ENCODE measurements around the gene SLC41A3.

The SLC41A3 gene

DNA sequence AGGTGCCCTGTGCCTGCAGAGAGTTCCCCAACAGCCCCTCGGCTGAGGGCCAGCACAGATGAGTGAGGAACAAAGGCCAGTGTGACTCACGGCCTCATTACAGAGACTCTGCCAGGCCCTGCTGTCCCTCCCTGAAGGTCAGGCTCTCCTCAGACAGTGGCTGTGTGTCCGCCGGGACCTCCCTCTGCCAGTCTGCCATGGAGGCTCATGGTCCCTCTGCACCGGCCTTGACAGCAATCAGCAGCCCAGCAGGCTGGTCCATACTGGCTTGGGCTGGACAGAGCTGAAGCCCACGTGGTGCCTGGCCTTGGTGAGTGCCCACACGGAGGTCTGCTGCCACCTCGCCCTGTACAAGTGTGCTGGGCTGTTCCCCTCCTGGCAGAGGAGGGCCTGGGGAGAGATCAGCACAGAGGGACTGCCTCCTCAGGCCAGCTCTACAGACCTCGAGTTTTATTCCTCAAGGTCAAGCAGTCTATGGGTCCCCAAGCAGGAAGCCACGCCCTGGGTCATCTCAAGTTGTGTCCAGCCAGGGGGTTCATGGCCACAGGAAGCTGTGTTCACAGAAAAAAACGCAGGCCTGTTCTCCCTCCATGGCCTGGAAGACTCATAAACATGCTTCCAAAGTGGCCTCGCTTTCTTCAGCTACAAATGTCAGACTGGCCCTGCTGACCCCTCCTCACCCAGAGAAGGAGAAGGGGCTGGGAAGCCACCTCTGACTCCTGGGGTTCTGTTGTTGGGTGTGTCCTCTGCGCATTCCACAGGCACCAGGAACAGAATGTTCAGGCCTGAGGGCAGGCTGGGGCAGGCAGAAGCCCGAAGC is 27.0 kb downstream of the SLC41A3 start:
- Histone ChIP-seq H3K4me3 (ENCODE audit: low read depth, low read length) (no peak overlapping the region), H3K9me3 (no peaks in the 10 kb centered on the region), H3K4me1 (no peaks in the 10 kb centered on the region), H3K27me3 (no peaks in the 10 kb centered on the region), H3K36me3 (no peaks in the 10 kb centered on the region)
- TF ChIP-seq, protein P1, sequence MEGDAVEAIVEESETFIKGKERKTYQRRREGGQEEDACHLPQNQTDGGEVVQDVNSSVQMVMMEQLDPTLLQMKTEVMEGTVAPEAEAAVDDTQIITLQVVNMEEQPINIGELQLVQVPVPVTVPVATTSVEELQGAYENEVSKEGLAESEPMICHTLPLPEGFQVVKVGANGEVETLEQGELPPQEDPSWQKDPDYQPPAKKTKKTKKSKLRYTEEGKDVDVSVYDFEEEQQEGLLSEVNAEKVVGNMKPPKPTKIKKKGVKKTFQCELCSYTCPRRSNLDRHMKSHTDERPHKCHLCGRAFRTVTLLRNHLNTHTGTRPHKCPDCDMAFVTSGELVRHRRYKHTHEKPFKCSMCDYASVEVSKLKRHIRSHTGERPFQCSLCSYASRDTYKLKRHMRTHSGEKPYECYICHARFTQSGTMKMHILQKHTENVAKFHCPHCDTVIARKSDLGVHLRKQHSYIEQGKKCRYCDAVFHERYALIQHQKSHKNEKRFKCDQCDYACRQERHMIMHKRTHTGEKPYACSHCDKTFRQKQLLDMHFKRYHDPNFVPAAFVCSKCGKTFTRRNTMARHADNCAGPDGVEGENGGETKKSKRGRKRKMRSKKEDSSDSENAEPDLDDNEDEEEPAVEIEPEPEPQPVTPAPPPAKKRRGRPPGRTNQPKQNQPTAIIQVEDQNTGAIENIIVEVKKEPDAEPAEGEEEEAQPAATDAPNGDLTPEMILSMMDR (IDR thresholded peaks at IDR 0.05; ENCODE audit: low read depth, low read length) = no peak
- DNase-seq = no peak

DNA sequence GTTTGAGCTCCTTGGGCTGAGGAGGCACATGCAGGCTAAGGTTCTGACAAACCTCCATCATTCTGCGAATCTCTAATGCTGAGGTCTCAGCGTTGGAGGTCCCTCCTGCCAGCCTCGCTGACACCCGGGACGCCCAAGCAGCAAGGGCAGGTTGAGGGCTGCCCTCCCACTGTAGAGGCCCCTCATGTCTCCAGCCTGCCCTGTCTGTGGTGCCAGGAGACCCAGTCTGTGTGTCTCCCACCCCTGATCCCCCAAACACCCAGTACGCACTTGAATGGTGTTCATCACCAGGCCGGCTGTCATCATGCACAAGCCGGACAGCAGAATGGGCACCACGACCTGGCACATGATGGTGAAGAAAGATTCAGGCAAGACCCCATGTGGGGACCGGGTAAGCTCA is 27.8 kb downstream of the SLC41A3 start:
- no peaks in the 10 kb centered on the region for H3K9me3 ChIP-seq
- H3K27me3 ChIP-seq = no peaks in the 10 kb centered on the region
- no peak overlapping the region for H3K4me3 ChIP-seq (ENCODE audit: low read depth, low read length)
- TF ChIP-seq, protein P1 (IDR thresholded peaks at IDR 0.05; ENCODE audit: low read depth, low read length) = no peak
- no peaks in the 10 kb centered on the region for H3K36me3 ChIP-seq
- no peaks in the 10 kb centered on the region for H3K4me1 ChIP-seq
- no peak for DNase-seq

DNA sequence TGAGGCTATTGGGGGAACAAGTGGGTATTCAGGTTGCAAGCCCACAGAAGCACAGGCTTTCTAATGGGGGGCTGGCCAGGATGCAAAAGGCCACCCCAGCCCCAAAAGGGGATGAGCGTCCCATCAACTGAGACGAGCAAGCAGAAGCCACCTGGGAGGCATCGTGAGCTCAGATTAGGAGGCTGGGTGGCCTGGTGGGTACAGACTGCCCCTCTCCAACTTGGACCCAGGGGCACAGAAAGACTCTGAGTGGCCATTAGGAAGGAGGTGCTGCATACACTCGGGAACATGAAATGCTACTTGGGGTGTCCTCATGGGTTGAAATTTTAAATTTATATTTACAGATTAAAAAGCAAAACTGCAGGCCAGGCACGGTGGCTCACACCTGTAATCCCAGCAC is 29.1 kb downstream of the SLC41A3 start:
- TF ChIP-seq, protein P1 (IDR thresholded peaks at IDR 0.05; ENCODE audit: low read depth, low read length) = no peak
- no peaks in the 10 kb centered on the region for H3K27me3 ChIP-seq
- H3K9me3 ChIP-seq = no peaks in the 10 kb centered on the region
- H3K4me1 ChIP-seq = no peaks in the 10 kb centered on the region
- no peaks in the 10 kb centered on the region for H3K36me3 ChIP-seq
- H3K4me3 ChIP-seq (ENCODE audit: low read depth, low read length) = no peak overlapping the region
- no peak for DNase-seq

DNA sequence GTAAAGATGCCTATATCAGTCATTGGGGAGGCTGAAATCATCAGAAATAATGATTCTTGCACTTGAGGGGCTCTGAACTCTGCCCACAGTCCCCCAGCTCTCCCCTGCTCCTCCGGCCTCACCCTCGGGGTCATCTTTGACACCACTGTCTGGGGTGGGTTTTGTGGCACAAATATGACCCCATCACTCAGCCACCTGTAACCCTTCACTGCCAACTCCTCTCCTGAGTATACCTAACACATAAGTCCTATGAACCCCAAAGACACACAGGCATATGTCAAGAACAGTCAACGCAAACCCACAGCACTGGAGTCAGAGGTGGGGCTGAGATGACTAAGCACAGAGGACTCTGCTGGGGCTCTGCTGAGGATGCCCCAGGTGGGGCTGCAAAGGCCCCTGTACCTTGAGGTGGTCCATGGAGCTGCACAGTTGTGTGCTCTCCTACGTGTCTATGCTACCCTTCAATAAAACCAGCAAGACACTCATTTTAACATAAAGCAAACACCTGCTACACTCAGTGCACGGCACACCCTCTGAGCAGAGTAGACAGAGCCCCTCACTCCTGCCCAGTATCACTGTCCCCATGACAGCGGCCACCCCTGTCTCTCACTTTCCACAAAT is 29.9 kb downstream of the SLC41A3 start:
- no peaks in the 10 kb centered on the region for H3K36me3 ChIP-seq

DNA sequence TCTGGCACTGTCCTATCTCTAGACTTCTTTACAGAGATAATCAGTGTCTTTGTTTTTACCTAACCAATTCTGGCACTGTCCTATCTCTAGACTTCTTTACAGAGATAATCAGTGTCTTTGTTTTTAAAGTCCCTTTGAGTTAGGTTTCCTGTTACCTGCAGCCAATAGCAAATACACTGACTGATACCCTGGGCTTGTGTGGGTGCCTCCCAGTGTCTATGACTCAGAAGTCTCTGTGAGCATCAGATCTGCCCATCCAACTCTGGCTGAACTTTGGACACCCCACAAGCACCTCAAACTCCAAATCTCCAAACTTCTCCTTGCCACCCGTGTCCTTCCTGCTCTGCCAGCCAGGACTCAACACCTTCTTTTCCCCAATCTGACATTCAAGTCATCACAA is 30.4 kb downstream of the SLC41A3 start:
- H3K27me3 ChIP-seq = no peaks in the 10 kb centered on the region
- no peak overlapping the region for H3K4me3 ChIP-seq (ENCODE audit: low read depth, low read length)
- H3K9me3 ChIP-seq = no peaks in the 10 kb centered on the region
- no peaks in the 10 kb centered on the region for H3K36me3 ChIP-seq
- DNase-seq = no peak
- TF ChIP-seq, protein P1 (IDR thresholded peaks at IDR 0.05; ENCODE audit: low read depth, low read length) = no peak
- no peaks in the 10 kb centered on the region for H3K4me1 ChIP-seq

More for the DNA sequence above, 29.9 kb downstream of the SLC41A3 start:
- TF ChIP-seq, protein P1 (IDR thresholded peaks at IDR 0.05; ENCODE audit: low read depth, low read length) = no peak
- Histone ChIP-seq H3K9me3 (no peaks in the 10 kb centered on the region), H3K4me3 (ENCODE audit: low read depth, low read length) (no peak overlapping the region), H3K27me3 (no peaks in the 10 kb centered on the region), H3K4me1 (no peaks in the 10 kb centered on the region)
- DNase-seq = no peak
